Heart left ventricle (tissue), 13 donors: ENCODE measurements around the gene TTI1.

Experiments
- POLR2A ChIP-seq, 2 donors: fragments of 450-650 bp; IDR thresholded peaks; one replicate each; pipeline ENCODE4 v1.6.1; 2017; ENCODE audit warnings: antibody characterized with exemption in 2 of 2, mild to moderate bottlenecking in 2 of 2, moderate library complexity in 2 of 2
- TF ChIP-seq, protein P1 (sequence below), 12 donors: fragments of 200-600 bp; sonication (generic) in 4 of 12; IDR thresholded peaks; one replicate each; pipeline versions ENCODE4 v1.5.0 to v1.8.0; 2018 to 2022; ENCODE audit warnings: antibody characterized with exemption in 12 of 12, mild to moderate bottlenecking in 5 of 12
- donor health status: ischemic (EF 13 %, LVEDD 7.1; RV severe dilation, severe dysfunction).
- donor health status: DM: no; HTN: yes; CAD: no.
- donor health status: DM: no; HTN: no; CAD: no.
- donor health status: ischemic (EF 25% LVEDD 6.9; RV normal size, moderate dysfunction).
- donor health status: ischemic (EF 25% LVEDD 5.7; RV mildly dilated, moderate dysfunction).
- donor health status: ischemic (EF 35%, LVEDD 5.7; RV mildly dilated, moderate dysfunction).
- donor health status: nonischemic (EF 11% LVEDD 7.7; RV severe dilation, severe dysfunction).
- donor health status: DM: yes; HTN: yes; CAD: no.
- donor health status: PGD.
- donor health status: ischemic (EF 29% LVEDD 5.4; RV normal size, mild dysfunction).
- donor health status: nonischemic (EF 23%, LVEDD 6.1; RV moderate dilation, normal function).

DNA sequence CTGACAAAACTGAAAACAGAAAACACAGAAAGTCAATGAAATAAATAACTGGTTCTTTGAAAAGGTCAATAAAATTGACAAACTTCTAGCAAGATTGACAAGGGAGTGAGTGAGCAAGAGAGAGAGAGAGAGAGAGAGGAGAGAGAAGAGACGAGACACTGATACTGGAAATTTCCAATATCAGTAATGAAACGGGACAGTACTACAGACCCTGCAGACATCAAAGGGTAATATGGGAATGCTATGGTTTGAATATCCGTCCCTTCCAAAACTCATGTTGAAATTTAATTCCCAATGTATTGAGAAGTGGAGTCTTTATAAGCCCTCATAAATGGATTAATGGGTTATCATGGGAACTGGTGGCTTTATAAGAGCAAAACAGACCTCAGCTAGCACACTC is 3.8 kb downstream of the TTI1 start:
- TF ChIP-seq POLR2A (IDR thresholded peaks at IDR 0.05) = no peak
- TF ChIP-seq, protein P1, sequence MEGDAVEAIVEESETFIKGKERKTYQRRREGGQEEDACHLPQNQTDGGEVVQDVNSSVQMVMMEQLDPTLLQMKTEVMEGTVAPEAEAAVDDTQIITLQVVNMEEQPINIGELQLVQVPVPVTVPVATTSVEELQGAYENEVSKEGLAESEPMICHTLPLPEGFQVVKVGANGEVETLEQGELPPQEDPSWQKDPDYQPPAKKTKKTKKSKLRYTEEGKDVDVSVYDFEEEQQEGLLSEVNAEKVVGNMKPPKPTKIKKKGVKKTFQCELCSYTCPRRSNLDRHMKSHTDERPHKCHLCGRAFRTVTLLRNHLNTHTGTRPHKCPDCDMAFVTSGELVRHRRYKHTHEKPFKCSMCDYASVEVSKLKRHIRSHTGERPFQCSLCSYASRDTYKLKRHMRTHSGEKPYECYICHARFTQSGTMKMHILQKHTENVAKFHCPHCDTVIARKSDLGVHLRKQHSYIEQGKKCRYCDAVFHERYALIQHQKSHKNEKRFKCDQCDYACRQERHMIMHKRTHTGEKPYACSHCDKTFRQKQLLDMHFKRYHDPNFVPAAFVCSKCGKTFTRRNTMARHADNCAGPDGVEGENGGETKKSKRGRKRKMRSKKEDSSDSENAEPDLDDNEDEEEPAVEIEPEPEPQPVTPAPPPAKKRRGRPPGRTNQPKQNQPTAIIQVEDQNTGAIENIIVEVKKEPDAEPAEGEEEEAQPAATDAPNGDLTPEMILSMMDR (IDR thresholded peaks at IDR 0.05) = no peak
